ENCODE measurements around the gene LAMB4. TPM values are rescaled to one million over a fixed set of nuclear protein-coding genes. Genes with fewer than 3 reads are reported as not detected.

The LAMB4 gene, protein sequence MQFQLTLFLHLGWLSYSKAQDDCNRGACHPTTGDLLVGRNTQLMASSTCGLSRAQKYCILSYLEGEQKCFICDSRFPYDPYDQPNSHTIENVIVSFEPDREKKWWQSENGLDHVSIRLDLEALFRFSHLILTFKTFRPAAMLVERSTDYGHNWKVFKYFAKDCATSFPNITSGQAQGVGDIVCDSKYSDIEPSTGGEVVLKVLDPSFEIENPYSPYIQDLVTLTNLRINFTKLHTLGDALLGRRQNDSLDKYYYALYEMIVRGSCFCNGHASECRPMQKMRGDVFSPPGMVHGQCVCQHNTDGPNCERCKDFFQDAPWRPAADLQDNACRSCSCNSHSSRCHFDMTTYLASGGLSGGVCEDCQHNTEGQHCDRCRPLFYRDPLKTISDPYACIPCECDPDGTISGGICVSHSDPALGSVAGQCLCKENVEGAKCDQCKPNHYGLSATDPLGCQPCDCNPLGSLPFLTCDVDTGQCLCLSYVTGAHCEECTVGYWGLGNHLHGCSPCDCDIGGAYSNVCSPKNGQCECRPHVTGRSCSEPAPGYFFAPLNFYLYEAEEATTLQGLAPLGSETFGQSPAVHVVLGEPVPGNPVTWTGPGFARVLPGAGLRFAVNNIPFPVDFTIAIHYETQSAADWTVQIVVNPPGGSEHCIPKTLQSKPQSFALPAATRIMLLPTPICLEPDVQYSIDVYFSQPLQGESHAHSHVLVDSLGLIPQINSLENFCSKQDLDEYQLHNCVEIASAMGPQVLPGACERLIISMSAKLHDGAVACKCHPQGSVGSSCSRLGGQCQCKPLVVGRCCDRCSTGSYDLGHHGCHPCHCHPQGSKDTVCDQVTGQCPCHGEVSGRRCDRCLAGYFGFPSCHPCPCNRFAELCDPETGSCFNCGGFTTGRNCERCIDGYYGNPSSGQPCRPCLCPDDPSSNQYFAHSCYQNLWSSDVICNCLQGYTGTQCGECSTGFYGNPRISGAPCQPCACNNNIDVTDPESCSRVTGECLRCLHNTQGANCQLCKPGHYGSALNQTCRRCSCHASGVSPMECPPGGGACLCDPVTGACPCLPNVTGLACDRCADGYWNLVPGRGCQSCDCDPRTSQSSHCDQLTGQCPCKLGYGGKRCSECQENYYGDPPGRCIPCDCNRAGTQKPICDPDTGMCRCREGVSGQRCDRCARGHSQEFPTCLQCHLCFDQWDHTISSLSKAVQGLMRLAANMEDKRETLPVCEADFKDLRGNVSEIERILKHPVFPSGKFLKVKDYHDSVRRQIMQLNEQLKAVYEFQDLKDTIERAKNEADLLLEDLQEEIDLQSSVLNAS (N-terminal part only)
- total RNA-seq = 0.50 and 0.68 TPM in 2 replicates

GRCh38 chr7:108130261-108130660 lies at the start of gene LAMB4:
TSS of gene LAMB4 (minus strand) at chr7:108130361. CDS start at chr7:108123164, 7,197 bp downstream.

DNA sequence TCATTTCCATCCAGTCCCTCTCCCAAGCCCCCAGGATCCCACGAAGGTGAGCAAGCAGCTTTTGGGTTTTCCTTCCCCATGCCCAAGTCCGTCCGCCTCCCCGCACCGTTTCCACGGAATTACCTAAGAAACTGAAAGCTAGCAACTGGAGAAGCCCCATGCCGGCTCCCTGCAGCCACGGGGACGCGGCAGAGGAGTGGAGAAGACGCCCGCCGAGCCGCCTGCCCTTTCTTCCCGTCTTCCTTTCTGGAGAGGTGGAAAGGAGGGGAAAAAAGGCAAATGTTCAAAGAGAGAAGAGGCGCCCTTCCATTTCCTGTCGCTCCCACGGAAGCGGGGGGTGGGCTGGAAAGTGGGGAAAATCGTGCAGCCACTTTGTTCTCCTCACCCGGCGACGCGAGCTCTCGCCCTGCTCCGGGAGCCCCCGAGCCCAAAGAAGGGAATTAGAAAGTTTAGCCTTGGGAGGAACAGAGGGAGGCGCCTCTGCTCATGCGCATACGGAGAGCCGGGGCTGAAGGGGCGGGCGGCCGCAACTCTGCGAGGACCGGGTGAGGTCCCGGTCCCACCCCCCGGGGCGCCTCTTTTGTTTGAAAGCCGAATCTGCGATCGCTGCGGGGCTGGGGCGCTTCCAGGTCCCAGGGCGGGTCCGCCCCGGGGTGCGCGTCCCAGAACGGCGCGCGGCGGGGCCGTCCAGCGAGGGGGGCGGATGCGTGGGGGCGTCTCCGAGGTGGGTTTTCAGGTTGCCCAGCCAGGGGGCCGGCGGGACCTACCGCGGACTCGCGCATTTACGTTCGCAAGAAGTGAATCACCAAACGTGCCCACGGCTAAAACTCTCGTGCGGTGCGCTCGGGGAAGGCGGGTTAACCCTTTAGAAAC lies 127.2 kb downstream of the LAMB4 start, which contains the start of gene LAMB1:
Gene LAMB1 (minus strand): TSS at position 436 of the 873 bp plus-strand sequence. CDS start 276 bp downstream, at position 160.

Other genes starting within 250 kb of the LAMB4 start
- 60.1 and 88.1 TPM in 2 replicates for gene DLD, start 239.2 kb downstream of the LAMB4 start, total RNA-seq
- 112 and 224 TPM in 2 replicates for gene LAMB1, start 127.2 kb downstream of the LAMB4 start, total RNA-seq